Measurements from ENCODE around the gene C19orf33. TPM values are rescaled to one million over a fixed set of nuclear protein-coding genes. Genes with fewer than 3 reads are reported as not detected.

C19orf33 gene
- total RNA-seq, 1 experiment from 2014 or later = 100 TPM

DNA sequence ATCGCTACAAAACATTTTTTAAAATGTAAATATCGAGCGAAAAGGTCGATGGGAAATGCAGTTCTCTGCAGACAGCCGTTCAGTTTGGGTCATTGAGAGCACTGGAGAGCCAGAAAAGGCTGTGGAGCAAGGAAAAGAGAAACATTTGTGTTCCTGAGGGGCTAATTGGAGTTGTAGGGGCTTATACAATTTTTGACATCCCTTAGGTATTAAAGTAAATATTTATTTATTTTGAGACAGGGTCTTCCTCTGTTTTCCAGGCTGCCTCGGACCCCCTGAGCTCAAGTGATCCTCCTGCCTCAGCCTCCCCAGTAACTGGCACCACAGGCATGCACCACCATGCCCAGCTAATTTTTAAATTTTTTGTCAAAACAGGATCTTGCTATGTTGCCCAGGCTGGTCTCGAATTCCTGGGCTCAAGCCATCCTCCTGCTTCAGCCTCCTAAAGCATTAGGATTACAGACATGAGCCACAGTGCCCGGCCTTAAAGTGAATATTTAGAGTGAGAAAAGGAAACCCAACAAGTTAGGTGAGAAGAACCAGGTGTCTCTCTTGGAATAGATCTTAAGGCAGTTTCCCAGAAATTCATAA lies 12.5 kb downstream of the C19orf33 start:
- intact Hi-C loops (cut with micrococcal nuclease; ENCODE audit: unreplicated experiment) = loop anchor here (1.0 to 5.0 kb wide), 3 partner anchors 52 to 414 kb away; partner anchors contain the start of gene SPINT2
- Histone ChIP-seq H3K9me3 (ENCODE audit: insufficient read depth, low read depth) (no peaks in the 10 kb centered on the region), H4K20me1 (ENCODE audit: insufficient read depth) (no peaks in the 10 kb centered on the region), H3K4me1 (replicated peaks; ENCODE audit: insufficient read depth) (peaks cover 21% of the 10 kb centered on the region; the same call in 1 of the 2 replicates), H3F3A (ENCODE audit: insufficient read depth, low read depth) (peaks cover 42% of the 10 kb centered on the region; the same call in 1 of the 2 replicates), H3K4me2 (peak overlapping the region; percentile 63), H3K9me2 (ENCODE audit: insufficient read depth) (no peaks in the 10 kb centered on the region), H3K27ac (peak overlapping the region; percentile 49), H3K79me2 (ENCODE audit: low read depth) (peaks cover 9% of the 10 kb centered on the region), H3K4me3 (peak overlapping the region; percentile 53), H3K36me3 (ENCODE audit: low read depth) (no peaks in the 10 kb centered on the region), H3K27me3 (ENCODE audit: insufficient read depth, low read depth) (peaks cover 17% of the 10 kb centered on the region), H2AFZ (peak overlapping the region; percentile 61; the same call in 1 of the 2 replicates)
- no peak for TF ChIP-seq EZH2 (IDR thresholded peaks at IDR 0.05; ENCODE audit: low read depth)
- TF ChIP-seq, protein P1, sequence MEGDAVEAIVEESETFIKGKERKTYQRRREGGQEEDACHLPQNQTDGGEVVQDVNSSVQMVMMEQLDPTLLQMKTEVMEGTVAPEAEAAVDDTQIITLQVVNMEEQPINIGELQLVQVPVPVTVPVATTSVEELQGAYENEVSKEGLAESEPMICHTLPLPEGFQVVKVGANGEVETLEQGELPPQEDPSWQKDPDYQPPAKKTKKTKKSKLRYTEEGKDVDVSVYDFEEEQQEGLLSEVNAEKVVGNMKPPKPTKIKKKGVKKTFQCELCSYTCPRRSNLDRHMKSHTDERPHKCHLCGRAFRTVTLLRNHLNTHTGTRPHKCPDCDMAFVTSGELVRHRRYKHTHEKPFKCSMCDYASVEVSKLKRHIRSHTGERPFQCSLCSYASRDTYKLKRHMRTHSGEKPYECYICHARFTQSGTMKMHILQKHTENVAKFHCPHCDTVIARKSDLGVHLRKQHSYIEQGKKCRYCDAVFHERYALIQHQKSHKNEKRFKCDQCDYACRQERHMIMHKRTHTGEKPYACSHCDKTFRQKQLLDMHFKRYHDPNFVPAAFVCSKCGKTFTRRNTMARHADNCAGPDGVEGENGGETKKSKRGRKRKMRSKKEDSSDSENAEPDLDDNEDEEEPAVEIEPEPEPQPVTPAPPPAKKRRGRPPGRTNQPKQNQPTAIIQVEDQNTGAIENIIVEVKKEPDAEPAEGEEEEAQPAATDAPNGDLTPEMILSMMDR (conservative IDR thresholded peaks at IDR 0.05) = no peak
- DNase-seq = no peak
- TSS peak; percentile 56 for BruUV-seq (replicated peaks)
- POLR2A ChIA-PET (ENCODE audit: unreplicated experiment) = no interaction called here
- CTCF ChIA-PET = no interaction called here

DNA sequence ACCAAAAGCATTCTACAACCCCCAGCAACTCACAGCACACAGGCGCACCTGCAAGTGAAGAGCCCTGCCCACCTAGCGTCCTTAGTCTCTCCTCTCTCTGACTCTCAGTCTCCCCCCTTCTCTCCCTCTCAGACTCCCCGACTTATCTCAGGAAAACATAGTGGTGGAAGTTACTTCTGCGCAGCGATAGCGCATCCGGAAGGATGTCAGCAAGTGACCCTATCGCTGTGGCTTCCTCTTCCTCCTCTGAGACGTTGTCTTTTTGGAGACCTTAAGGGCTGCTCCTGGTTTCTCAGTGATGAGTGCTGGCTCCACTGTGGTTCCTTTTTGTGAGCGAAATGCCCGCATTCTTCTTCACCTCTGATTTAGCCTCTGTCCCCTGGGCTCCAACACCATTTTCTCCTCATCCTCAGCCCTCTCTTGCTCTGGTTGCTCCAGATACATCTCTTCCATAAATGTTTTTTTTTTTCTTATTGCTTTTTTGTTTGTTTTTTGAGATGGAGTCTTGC lies 13.1 kb downstream of the C19orf33 start:
- no peaks in the 10 kb centered on the region for H3K9me3 ChIP-seq (ENCODE audit: insufficient read depth, low read depth)
- peaks cover 36% of the 10 kb centered on the region; the same call in 1 of the 2 replicates for H3F3A ChIP-seq (ENCODE audit: insufficient read depth, low read depth)
- no peaks in the 10 kb centered on the region for H4K20me1 ChIP-seq (ENCODE audit: insufficient read depth)
- H3K79me2 ChIP-seq (ENCODE audit: low read depth) = peaks cover 9% of the 10 kb centered on the region
- H2AFZ ChIP-seq = no peak overlapping the region
- no peak for DNase-seq
- H3K9me2 ChIP-seq (ENCODE audit: insufficient read depth) = no peaks in the 10 kb centered on the region
- no TSS peak for BruUV-seq (replicated peaks)
- CTCF ChIA-PET = no interaction called here
- H3K27me3 ChIP-seq (ENCODE audit: insufficient read depth, low read depth) = peaks cover 17% of the 10 kb centered on the region
- intact Hi-C loops (cut with micrococcal nuclease; ENCODE audit: unreplicated experiment) = loop anchor here (5.0 kb wide), 2 partner anchors 75 to 415 kb away; no protein-coding TSS in a partner anchor
- H3K36me3 ChIP-seq (ENCODE audit: low read depth) = no peaks in the 10 kb centered on the region
- peaks cover 21% of the 10 kb centered on the region; the same call in 1 of the 2 replicates for H3K4me1 ChIP-seq (replicated peaks; ENCODE audit: insufficient read depth)
- no peak overlapping the region for H3K27ac ChIP-seq
- H3K4me3 ChIP-seq = no peak overlapping the region
- TF ChIP-seq, protein P1 (conservative IDR thresholded peaks at IDR 0.05) = no peak
- TF ChIP-seq EZH2 (IDR thresholded peaks at IDR 0.05; ENCODE audit: low read depth) = no peak
- POLR2A ChIA-PET (ENCODE audit: unreplicated experiment) = no interaction called here
- H3K4me2 ChIP-seq = no peak overlapping the region

DNA sequence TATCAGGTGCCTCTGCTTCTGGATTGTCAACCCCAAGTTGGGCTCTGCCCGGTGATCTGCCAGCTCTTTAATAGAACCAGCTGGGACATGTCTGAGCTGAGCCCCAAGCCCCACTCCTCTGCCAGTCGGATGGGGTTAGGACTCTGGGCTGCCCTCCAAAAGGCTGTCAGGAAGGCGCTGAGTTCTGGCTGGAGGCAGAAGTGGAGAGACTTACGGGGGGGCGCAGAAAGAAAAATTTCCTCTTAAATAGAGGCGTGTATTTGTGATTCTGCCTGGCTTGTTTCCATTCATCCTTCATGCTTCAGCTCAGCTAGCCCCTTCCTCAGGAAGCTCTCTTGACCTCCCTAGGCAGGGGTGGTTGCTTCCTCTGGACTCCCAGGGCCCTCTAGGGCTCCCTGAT lies 14.6 kb downstream of the C19orf33 start:
- H3K36me3 ChIP-seq (ENCODE audit: low read depth) = no peaks in the 10 kb centered on the region
- H3K27me3 ChIP-seq (ENCODE audit: insufficient read depth, low read depth) = peaks cover 17% of the 10 kb centered on the region
- no peaks in the 10 kb centered on the region for H3K9me3 ChIP-seq (ENCODE audit: insufficient read depth, low read depth)
- H3K4me1 ChIP-seq (replicated peaks; ENCODE audit: insufficient read depth) = peaks cover 21% of the 10 kb centered on the region; the same call in 1 of the 2 replicates
- no peak overlapping the region for H3K27ac ChIP-seq
- no peak overlapping the region for H3K4me3 ChIP-seq
- no peak for DNase-seq
- no peak overlapping the region for H3K4me2 ChIP-seq
- BruUV-seq (replicated peaks) = no TSS peak
- TF ChIP-seq, protein P1 (conservative IDR thresholded peaks at IDR 0.05) = no peak
- no peak for TF ChIP-seq EZH2 (IDR thresholded peaks at IDR 0.05; ENCODE audit: low read depth)
- H2AFZ ChIP-seq = no peak overlapping the region
- H3F3A ChIP-seq (ENCODE audit: insufficient read depth, low read depth) = peaks cover 34% of the 10 kb centered on the region; the same call in 1 of the 2 replicates
- peaks cover 9% of the 10 kb centered on the region for H3K79me2 ChIP-seq (ENCODE audit: low read depth)
- CTCF ChIA-PET = interaction anchor here (0.7 kb wide), 1 partner anchor 599 kb away, joined by 5 read pairs; no protein-coding TSS in a partner anchor
- no peaks in the 10 kb centered on the region for H4K20me1 ChIP-seq (ENCODE audit: insufficient read depth)
- POLR2A ChIA-PET (ENCODE audit: unreplicated experiment) = no interaction called here
- no peaks in the 10 kb centered on the region for H3K9me2 ChIP-seq (ENCODE audit: insufficient read depth)
- intact Hi-C loops (cut with micrococcal nuclease; ENCODE audit: unreplicated experiment) = loop anchor here (5.0 kb wide), 2 partner anchors 76 to 416 kb away; no protein-coding TSS in a partner anchor
